ENCODE measurements around the gene PASK. TPM values are rescaled to one million over a fixed set of nuclear protein-coding genes. Genes with fewer than 3 reads are reported as not detected.

PASK gene
- total RNA-seq, 1 experiment from 2014 or later: 21.1 TPM

GRCh38 chr2:241066171-241066892, 82.9 kb downstream of the PASK start:
- no peaks in the 10 kb centered on the region for H3K4me1 ChIP-seq
- CTCF ChIA-PET: interaction anchor here (0.9 kb wide), 1 partner anchor 12 kb away, joined by 3 read pairs; no protein-coding TSS in a partner anchor
- no TSS peak for BruUV-seq (replicated peaks)
- no peak for TF ChIP-seq CTCF (IDR thresholded peaks at IDR 0.05; ENCODE audit: insufficient read depth in 1 of 2, low read depth in 1 of 2, low read length in 1 of 2, severe bottlenecking in 1 of 2, unreplicated experiment in 1 of 2)
- H3K36me3 ChIP-seq (ENCODE audit: control insufficient read depth, insufficient read depth, low read length): no peaks in the 10 kb centered on the region
- Mint-ChIP-seq H3K36me3 (ENCODE audit: insufficient read depth, unreplicated experiment) (peaks cover 4% of the 10 kb centered on the region), H3K4me1 (ENCODE audit: low read depth, unreplicated experiment) (no peaks in the 10 kb centered on the region), H3K27ac (ENCODE audit: unreplicated experiment) (no peak overlapping the region), H3K27me3 (ENCODE audit: insufficient read depth, unreplicated experiment) (peaks cover 10% of the 10 kb centered on the region), H3K4me3 (ENCODE audit: unreplicated experiment) (no peak overlapping the region), H3K9me3 (ENCODE audit: unreplicated experiment) (no peaks in the 10 kb centered on the region)
- no peaks in the 10 kb centered on the region for H3K27me3 ChIP-seq (replicated peaks; ENCODE audit: control insufficient read depth, insufficient read depth, low read length)
- no peak for DNase-seq
- intact Hi-C loops (cut with micrococcal nuclease; ENCODE audit: unreplicated experiment): no loop called here
- H3K4me3 ChIP-seq (ENCODE audit: low read depth, low read length): no peak overlapping the region
- POLR2A ChIA-PET: no interaction called here
- no peaks in the 10 kb centered on the region for H3K9me3 ChIP-seq

- Histone ChIP-seq H3K36me3 (ENCODE audit: control insufficient read depth, insufficient read depth, low read length) (no peaks in the 10 kb centered on the region), H3K9me3 (no peaks in the 10 kb centered on the region), H3K4me3 (ENCODE audit: low read depth, low read length) (no peak overlapping the region), H3K4me1 (no peaks in the 10 kb centered on the region), H3K27me3 (replicated peaks; ENCODE audit: control insufficient read depth, insufficient read depth, low read length) (no peaks in the 10 kb centered on the region)
- ChIA-PET POLR2A (interaction anchor here (0.6 kb wide), 1 partner anchor 307 kb away, joined by 7 read pairs; no protein-coding TSS in a partner anchor), CTCF (no interaction called here)
- DNase-seq: no peak
- no peaks in the 10 kb centered on the region for H3K9me3 Mint-ChIP-seq (ENCODE audit: unreplicated experiment)
- H3K4me1 Mint-ChIP-seq (ENCODE audit: low read depth, unreplicated experiment): no peaks in the 10 kb centered on the region
- BruUV-seq (replicated peaks): no TSS peak
- H3K4me3 Mint-ChIP-seq (ENCODE audit: unreplicated experiment): no peak overlapping the region
- TF ChIP-seq CTCF (IDR thresholded peaks at IDR 0.05; ENCODE audit: insufficient read depth in 1 of 2, low read depth in 1 of 2, low read length in 1 of 2, severe bottlenecking in 1 of 2, unreplicated experiment in 1 of 2): no peak
- intact Hi-C loops (cut with micrococcal nuclease; ENCODE audit: unreplicated experiment): no loop called here
- peaks cover 5% of the 10 kb centered on the region for H3K27me3 Mint-ChIP-seq (ENCODE audit: insufficient read depth, unreplicated experiment)
- no peak overlapping the region for H3K27ac Mint-ChIP-seq (ENCODE audit: unreplicated experiment)
- no peaks in the 10 kb centered on the region for H3K36me3 Mint-ChIP-seq (ENCODE audit: insufficient read depth, unreplicated experiment)
Measured at GRCh38 chr2:241065355-241065803, 83.9 kb downstream of the PASK start.

GRCh38 chr2:241064802-241065354, 84.4 kb downstream of the PASK start:
- Histone ChIP-seq H3K9me3 (no peaks in the 10 kb centered on the region), H3K36me3 (ENCODE audit: control insufficient read depth, insufficient read depth, low read length) (no peaks in the 10 kb centered on the region), H3K27me3 (replicated peaks; ENCODE audit: control insufficient read depth, insufficient read depth, low read length) (no peaks in the 10 kb centered on the region), H3K4me1 (no peaks in the 10 kb centered on the region), H3K4me3 (ENCODE audit: low read depth, low read length) (no peak overlapping the region)
- no TSS peak for BruUV-seq (replicated peaks)
- Mint-ChIP-seq H3K36me3 (ENCODE audit: insufficient read depth, unreplicated experiment) (no peaks in the 10 kb centered on the region), H3K9me3 (ENCODE audit: unreplicated experiment) (no peaks in the 10 kb centered on the region), H3K4me3 (ENCODE audit: unreplicated experiment) (no peak overlapping the region), H3K27ac (ENCODE audit: unreplicated experiment) (no peak overlapping the region), H3K4me1 (ENCODE audit: low read depth, unreplicated experiment) (no peaks in the 10 kb centered on the region), H3K27me3 (ENCODE audit: insufficient read depth, unreplicated experiment) (peaks cover 4% of the 10 kb centered on the region)
- ChIA-PET POLR2A (interaction anchor here (0.6 kb wide), 1 partner anchor 307 kb away, joined by 7 read pairs; no protein-coding TSS in a partner anchor), CTCF (no interaction called here)
- intact Hi-C loops (cut with micrococcal nuclease; ENCODE audit: unreplicated experiment): loop anchor here (5.0 kb wide), 1 partner anchor 213 kb away; no protein-coding TSS in a partner anchor
- no peak for TF ChIP-seq CTCF (IDR thresholded peaks at IDR 0.05; ENCODE audit: insufficient read depth in 1 of 2, low read depth in 1 of 2, low read length in 1 of 2, severe bottlenecking in 1 of 2, unreplicated experiment in 1 of 2)
- no peak for DNase-seq

Measured in Caco-2 (cell line).